ENCODE results near the gene PLA2G15. TPM values are rescaled to one million over a fixed set of nuclear protein-coding genes. Genes with fewer than 3 reads are reported as not detected.
"Not testable (repeated sequence)": the region's sequence is repeated elsewhere in the genome, so short reads cannot be mapped to it uniquely, and the experiment has no call there.

Gene PLA2G15
- total RNA-seq, 2 donors from 2014 or later = 11.6 to 11.8 TPM

GRCh38 chr16:68283801-68284598 is 38.8 kb downstream of the PLA2G15 start:
- peak overlapping the region; percentile 77 for H3K4me3 Mint-ChIP-seq
- no peaks in the 10 kb centered on the region for H3K9me3 Mint-ChIP-seq
- peak overlapping the region; percentile 81 to 84 for H3K27ac Mint-ChIP-seq
- H3K4me1 Mint-ChIP-seq (ENCODE audit: low read depth in 2 of 2) = peaks cover 50 to 56% of the 10 kb centered on the region in 2 donors
- peaks cover 8% of the 10 kb centered on the region for H3K36me3 Mint-ChIP-seq
- H3K27me3 Mint-ChIP-seq = no peaks in the 10 kb centered on the region
- peak in 1 of 2 donors; percentile 56 for ATAC-seq
- DNase-seq (ENCODE audit: low spot score) = no peak

DNA sequence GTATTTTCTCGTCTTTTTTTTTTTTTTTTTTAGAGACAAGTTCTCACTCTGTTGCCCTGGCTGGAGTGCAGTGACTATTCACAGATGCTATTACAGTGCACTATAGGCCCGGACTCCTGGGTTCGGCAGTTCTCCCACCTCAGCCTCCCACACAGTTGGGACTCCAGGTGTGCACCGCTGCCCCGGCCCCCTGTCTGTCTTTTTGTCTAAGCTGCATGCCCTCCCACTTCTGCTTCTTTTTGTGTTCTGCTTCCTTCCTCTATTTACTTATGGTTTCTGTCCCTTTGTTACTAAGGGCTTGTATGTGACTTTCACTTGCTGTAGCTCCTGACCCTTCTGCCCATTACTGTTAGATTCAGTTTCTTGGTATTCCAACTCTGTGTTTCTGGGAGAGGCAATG is 39.7 kb downstream of the PLA2G15 start:
- Mint-ChIP-seq H3K27me3 (no peaks in the 10 kb centered on the region), H3K9me3 (no peaks in the 10 kb centered on the region), H3K27ac (peak overlapping the region; percentile 81 to 84), H3K36me3 (peaks cover 8% of the 10 kb centered on the region), H3K4me3 (peak overlapping the region; percentile 77), H3K4me1 (ENCODE audit: low read depth in 2 of 2) (peaks cover 57 to 63% of the 10 kb centered on the region in 2 donors)
- peak; percentile 35 to 55 for ATAC-seq
- DNase-seq (ENCODE audit: low spot score) = no peak

DNA sequence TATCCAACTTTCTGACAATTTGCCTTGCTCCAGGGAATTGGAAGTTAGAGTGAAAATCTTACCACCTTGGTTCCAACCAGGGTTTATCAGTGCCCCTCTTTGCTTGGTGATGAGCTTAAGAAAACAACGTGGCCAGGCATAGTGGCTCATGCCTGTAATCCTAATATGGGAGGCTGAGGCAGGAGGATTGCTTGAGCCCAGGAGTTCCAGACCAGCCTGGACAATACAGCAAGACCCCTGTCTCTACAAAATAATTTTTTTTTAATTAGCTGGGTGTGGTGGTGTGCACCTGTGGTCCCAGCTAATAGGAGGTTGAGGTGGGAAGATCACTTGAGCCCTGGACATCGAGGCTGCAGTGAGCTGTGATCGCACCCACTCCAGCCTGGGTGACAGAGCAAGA is 40.5 kb downstream of the PLA2G15 start:
- H3K36me3 Mint-ChIP-seq = peaks cover 8% of the 10 kb centered on the region
- peak overlapping the region; percentile 77 for H3K4me3 Mint-ChIP-seq
- peak overlapping the region; percentile 81 to 84 for H3K27ac Mint-ChIP-seq
- H3K27me3 Mint-ChIP-seq = no peaks in the 10 kb centered on the region
- no peak for ATAC-seq
- peaks cover 64 to 70% of the 10 kb centered on the region in 2 donors for H3K4me1 Mint-ChIP-seq (ENCODE audit: low read depth in 2 of 2)
- H3K9me3 Mint-ChIP-seq = no peaks in the 10 kb centered on the region
- DNase-seq (ENCODE audit: low spot score) = no peak

DNA sequence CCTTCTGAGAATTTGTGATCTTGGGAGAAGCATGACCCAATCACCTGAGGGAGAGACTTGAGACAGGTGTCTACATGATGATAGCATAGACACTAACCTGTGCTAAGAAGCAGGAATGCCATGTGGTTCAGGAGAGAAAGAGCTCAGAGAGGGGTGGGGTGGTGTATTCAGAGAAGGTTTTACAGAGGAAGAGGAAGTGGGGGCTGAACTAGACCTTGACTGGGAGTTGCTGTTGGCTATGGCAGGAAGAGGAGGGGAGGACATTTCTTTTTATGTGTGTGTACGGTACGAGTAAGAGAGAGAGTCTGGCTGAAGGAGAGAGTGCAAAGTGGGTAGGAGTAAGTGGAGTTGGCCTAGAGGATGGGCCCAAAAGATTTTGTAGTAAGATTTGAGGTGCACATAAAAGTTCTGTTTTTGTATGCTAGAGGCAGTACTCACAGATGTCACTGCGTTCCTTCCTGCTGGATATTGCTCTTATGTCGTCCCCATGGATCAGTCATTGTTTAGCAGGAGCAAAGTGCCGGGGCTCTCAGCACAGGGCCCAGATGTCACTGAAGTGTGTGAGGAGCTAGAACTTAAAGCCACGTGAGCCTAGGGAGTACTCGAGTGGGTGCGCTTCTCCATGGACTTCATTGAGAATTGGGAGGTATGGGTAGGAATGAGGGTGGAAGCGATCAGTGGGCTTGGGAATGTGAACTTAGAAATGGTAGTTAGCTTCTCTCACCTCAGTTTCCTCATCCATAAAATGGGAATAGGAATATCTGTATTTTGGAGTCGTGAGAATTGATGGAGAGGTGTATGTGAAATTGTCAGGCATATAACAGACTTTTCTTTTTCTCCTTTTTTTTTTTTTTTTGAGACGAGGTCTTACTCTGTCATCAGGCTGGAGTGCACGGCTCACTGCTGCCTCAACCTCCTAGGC is 41.2 kb downstream of the PLA2G15 start:
- ATAC-seq (peak; percentile 65 to 75), DNase-seq (ENCODE audit: low spot score) (no peak)
- Mint-ChIP-seq H3K27me3 (no peaks in the 10 kb centered on the region), H3K27ac (peak overlapping the region; percentile 81 to 84), H3K9me3 (no peaks in the 10 kb centered on the region), H3K36me3 (peaks cover 13% of the 10 kb centered on the region), H3K4me3 (peak overlapping the region; percentile 77), H3K4me1 (ENCODE audit: low read depth in 2 of 2) (peaks cover 69 to 73% of the 10 kb centered on the region in 2 donors)

DNA sequence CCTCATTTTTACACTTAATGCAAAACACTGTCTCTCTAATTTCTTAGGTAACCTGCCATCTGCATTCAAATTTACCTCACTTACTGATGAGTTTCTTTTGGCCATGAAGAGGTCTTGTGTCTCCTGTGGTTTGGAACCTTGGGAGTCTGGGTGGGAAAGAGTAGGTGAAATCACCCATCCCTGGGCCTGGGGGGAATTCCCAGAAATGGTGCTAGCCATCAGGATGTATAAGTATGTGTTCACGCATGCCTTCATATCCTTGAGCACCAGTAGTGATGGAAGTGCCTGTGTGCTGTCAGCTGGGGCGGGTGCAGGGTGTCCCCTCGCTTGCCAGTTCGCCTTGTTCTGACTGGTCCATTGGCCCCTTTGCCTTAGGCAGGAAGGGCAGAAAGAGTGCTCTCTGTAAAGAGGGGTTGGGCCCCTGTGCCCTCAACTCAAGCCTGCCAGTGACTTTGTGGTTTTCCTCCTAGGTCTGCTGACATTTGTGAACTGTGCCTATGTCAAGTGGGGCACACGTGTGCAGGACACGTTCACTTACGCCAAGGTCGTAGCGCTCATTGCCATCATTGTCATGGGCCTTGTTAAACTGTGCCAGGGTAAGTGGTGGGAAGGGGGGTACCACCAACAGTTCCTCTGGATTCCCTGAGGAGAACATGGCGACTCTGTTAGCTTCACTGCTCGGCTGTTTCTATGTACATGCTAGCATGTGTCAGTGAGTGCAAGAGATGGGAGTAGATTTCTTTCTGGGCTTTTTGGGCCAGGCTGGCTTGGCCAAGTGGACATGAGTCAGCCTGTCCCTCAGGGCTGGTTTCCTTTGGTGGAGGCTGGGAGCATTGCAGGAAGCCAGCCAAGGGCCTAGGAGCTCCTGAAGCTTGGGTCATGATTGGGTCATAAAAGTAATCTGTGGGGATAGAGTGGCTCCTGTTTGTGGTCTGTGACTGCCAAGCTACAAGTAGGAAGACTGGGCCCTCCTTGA is 42.4 kb downstream of the PLA2G15 start:
- Mint-ChIP-seq H3K9me3 (no peaks in the 10 kb centered on the region), H3K27me3 (no peaks in the 10 kb centered on the region), H3K4me1 (ENCODE audit: low read depth in 2 of 2) (peaks cover 71 to 74% of the 10 kb centered on the region in 2 donors), H3K4me3 (peak overlapping the region; percentile 24), H3K36me3 (peaks cover 18% of the 10 kb centered on the region), H3K27ac (peak overlapping the region; percentile 81 to 84)
- ATAC-seq (no peak), DNase-seq (ENCODE audit: low spot score) (no peak)

GRCh38 chr16:68288252-68288650 is 43.1 kb downstream of the PLA2G15 start:
- H3K27ac Mint-ChIP-seq = peak overlapping the region; percentile 81 to 84
- H3K4me1 Mint-ChIP-seq (ENCODE audit: low read depth in 2 of 2) = peaks cover 67 to 69% of the 10 kb centered on the region in 2 donors
- DNase-seq (ENCODE audit: low spot score) (no peak), ATAC-seq (no peak)
- peaks cover 18% of the 10 kb centered on the region for H3K36me3 Mint-ChIP-seq
- no peaks in the 10 kb centered on the region for H3K9me3 Mint-ChIP-seq
- no peaks in the 10 kb centered on the region for H3K27me3 Mint-ChIP-seq
- H3K4me3 Mint-ChIP-seq = peak overlapping the region; percentile 24

GRCh38 chr16:68288796-68289195 is 43.6 kb downstream of the PLA2G15 start:
- H3K36me3 Mint-ChIP-seq = peaks cover 23% of the 10 kb centered on the region
- H3K4me3 Mint-ChIP-seq; H3K27me3 Mint-ChIP-seq; DNase-seq (ENCODE audit: low spot score); ATAC-seq; H3K9me3 Mint-ChIP-seq: not testable (repeated sequence)
- peak overlapping the region; percentile 81 to 84 for H3K27ac Mint-ChIP-seq
- H3K4me1 Mint-ChIP-seq (ENCODE audit: low read depth in 2 of 2) = peaks cover 63 to 66% of the 10 kb centered on the region in 2 donors

GRCh38 chr16:68289202-68289601 is 44.0 kb downstream of the PLA2G15 start:
- ATAC-seq (no peak), DNase-seq (ENCODE audit: low spot score) (no peak)
- no peaks in the 10 kb centered on the region for H3K9me3 Mint-ChIP-seq
- peak overlapping the region; percentile 81 to 84 for H3K27ac Mint-ChIP-seq
- H3K4me1 Mint-ChIP-seq (ENCODE audit: low read depth in 2 of 2) = peaks cover 62 to 65% of the 10 kb centered on the region in 2 donors
- no peaks in the 10 kb centered on the region for H3K27me3 Mint-ChIP-seq
- peak overlapping the region; percentile 60 for H3K4me3 Mint-ChIP-seq
- H3K36me3 Mint-ChIP-seq = peaks cover 27% of the 10 kb centered on the region

- peaks cover 30% of the 10 kb centered on the region for H3K36me3 Mint-ChIP-seq
- no peaks in the 10 kb centered on the region for H3K27me3 Mint-ChIP-seq
- H3K4me1 Mint-ChIP-seq (ENCODE audit: low read depth in 2 of 2) = peaks cover 60 to 63% of the 10 kb centered on the region in 2 donors
- H3K4me3 Mint-ChIP-seq = peak overlapping the region; percentile 60
- peak overlapping the region; percentile 81 to 84 for H3K27ac Mint-ChIP-seq
- no peaks in the 10 kb centered on the region for H3K9me3 Mint-ChIP-seq
- ATAC-seq = peak; percentile 69
- DNase-seq (ENCODE audit: low spot score) = no peak
Measured at GRCh38 chr16:68289621-68290329, 44.6 kb downstream of the PLA2G15 start.

DNA sequence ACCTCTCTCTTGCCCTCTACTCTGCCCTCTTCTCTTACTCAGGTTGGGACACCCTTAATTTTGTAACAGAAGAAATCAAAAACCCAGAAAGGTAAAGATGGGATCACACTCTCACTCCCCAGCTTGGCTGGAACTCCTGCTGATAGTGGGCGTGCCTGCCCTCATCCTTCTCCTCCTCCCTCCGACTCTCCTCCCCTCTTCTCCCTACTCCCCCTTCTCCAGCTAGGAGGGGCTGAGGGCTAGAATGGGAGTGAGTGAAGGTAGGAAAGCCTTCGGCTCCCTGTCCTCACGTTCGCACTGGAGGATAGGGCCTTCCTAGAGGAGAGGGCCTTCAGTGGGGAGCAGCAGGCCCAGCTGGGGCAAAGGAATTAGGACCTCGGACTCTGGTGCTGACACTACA is 45.3 kb downstream of the PLA2G15 start:
- Mint-ChIP-seq H3K27ac (peak overlapping the region; percentile 81 to 84), H3K36me3 (peaks cover 30% of the 10 kb centered on the region), H3K4me1 (ENCODE audit: low read depth in 2 of 2) (peaks cover 55 to 59% of the 10 kb centered on the region in 2 donors), H3K27me3 (no peaks in the 10 kb centered on the region), H3K9me3 (no peaks in the 10 kb centered on the region), H3K4me3 (peak overlapping the region; percentile 60)
- ATAC-seq (no peak), DNase-seq (ENCODE audit: low spot score) (no peak)

DNA sequence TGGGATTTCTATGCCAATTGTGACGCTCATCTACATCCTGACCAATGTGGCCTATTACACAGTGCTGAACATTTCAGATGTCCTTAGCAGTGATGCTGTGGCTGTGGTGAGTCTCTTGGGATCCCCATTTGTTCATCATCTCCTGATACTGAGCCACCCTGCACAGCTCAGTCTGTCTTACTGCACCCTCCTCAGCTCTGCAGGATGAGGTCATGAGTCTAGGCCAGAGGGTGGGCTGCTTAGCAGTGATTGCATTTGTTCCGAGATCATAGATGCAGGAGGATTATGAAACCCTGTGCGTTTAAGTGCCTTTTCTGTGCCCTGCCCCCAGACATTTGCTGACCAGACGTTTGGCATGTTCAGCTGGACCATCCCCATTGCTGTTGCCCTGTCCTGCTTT is 46.1 kb downstream of the PLA2G15 start:
- H3K27me3 Mint-ChIP-seq = no peaks in the 10 kb centered on the region

GRCh38 chr16:68292425-68292824 is 47.3 kb downstream of the PLA2G15 start:
- DNase-seq (ENCODE audit: low spot score) (no peak), ATAC-seq (no peak)
- Mint-ChIP-seq H3K4me1 (ENCODE audit: low read depth in 2 of 2) (peaks cover 41 to 49% of the 10 kb centered on the region in 2 donors), H3K9me3 (no peaks in the 10 kb centered on the region), H3K4me3 (no peak overlapping the region), H3K36me3 (peaks cover 26% of the 10 kb centered on the region), H3K27ac (peak overlapping the region in 1 of 2 donors; percentile 84), H3K27me3 (no peaks in the 10 kb centered on the region)

More for the DNA sequence above, 46.1 kb downstream of the PLA2G15 start:
- Mint-ChIP-seq H3K36me3 (peaks cover 27% of the 10 kb centered on the region), H3K4me1 (ENCODE audit: low read depth in 2 of 2) (peaks cover 51 to 56% of the 10 kb centered on the region in 2 donors), H3K9me3 (no peaks in the 10 kb centered on the region), H3K27ac (peak overlapping the region; percentile 81 to 84), H3K4me3 (peak overlapping the region; percentile 18)
- no peak for DNase-seq (ENCODE audit: low spot score)
- ATAC-seq = no peak

All from natural killer cell treated with Interleukin-12 subunit alpha and Interleukin-12 subunit beta and Interleukin-15 and Interleukin-18, amount 100 ng/mL, for 72 hours (primary cell).